GM19455 (cell line): ENCODE measurements around the gene SPON2.
"Not testable (repeated sequence)": the region's sequence is repeated elsewhere in the genome, so short reads cannot be mapped to it uniquely, and the experiment has no call there.

Experiments used
- ATAC-seq: cut with Tn5 transposase; IDR thresholded peaks from one replicate; pipeline ENCODE4 v1.9.1; 2021; ENCODE audit not compliant: unreplicated experiment

SPON2 gene

DNA sequence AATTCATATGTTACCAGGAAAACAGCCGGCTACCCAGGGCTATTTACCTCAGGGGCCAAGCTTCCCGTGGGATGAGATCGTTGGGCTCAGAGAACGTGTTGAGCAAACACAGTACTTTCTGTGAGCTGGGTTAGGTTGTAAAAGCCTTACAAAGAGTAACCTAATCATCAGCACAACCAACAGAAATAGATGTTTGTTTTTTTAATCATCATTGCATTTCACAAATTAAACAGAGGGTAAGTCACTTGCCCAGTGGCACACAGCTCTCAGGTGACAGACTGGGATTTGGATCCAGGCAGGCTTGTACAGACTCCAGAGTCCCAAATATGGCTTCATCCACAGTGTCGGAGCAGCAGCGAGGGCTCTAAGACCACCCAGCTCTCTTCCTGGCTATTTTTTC, 20.1 kb downstream of the SPON2 start:
- ATAC-seq: no peak

DNA sequence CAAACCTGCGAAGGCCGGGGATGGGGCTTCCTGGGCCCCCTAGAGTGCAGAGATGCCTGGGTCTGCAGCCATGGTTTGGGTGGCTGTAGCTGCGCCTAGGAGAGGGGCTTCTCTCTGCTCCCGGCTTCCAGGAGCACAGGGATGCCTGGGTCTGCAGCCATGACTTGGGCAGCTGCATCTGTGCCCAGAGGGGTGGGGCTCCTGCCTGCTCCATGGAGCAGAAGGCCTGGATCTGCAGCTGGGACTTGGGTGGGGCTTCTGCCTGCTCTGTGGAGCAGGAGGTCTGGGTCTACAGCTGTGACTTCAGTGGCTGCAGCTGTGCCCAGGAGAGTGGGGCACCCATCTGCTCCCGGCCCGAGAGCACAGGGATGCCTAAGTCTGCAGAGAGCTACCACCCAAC, 20.8 kb downstream of the SPON2 start:
- no peak for ATAC-seq

DNA sequence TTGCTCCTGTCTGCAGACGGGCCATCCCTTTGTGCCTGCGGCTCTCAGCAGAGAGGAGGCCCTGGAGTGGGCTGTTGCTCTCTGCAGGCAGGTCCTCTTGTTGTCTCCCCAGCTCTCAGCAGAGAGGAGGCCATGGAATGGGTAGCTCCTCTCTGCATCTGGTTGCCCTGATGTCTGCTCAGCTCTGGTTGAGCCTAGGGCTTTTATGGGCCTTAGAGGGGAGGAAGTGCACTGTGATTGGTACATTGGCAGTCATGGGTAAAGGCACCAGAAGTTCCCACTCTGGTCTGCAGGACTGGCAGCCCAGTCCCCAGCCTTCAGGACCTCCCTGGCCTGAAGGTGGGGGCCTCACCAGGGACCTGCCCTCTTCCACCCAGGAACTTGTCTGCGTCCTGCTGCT, 21.5 kb downstream of the SPON2 start:
- no peak for ATAC-seq

- no peak for ATAC-seq
These were observed 32.5 kb downstream of the SPON2 start for GRCh38 chr4:1139860-1140259.

DNA sequence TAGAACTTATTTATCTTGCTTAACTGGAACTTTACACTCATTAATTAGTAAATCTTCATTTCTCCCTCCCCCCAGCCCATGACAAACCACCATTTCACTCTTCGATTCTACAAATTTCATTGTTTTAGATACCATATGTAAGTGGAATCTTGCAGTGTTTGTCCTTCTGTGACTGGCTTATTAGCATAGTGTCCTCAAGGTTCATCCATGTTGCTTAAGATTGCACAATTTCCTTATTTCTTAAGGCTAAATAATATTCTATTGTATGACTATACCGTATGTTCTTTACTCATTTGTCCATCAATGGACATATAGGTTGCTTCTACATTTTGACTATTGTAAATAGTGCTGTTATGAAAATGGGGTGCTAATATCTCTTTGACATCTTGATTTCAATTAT, 34.5 kb downstream of the SPON2 start:
- no peak for ATAC-seq

DNA sequence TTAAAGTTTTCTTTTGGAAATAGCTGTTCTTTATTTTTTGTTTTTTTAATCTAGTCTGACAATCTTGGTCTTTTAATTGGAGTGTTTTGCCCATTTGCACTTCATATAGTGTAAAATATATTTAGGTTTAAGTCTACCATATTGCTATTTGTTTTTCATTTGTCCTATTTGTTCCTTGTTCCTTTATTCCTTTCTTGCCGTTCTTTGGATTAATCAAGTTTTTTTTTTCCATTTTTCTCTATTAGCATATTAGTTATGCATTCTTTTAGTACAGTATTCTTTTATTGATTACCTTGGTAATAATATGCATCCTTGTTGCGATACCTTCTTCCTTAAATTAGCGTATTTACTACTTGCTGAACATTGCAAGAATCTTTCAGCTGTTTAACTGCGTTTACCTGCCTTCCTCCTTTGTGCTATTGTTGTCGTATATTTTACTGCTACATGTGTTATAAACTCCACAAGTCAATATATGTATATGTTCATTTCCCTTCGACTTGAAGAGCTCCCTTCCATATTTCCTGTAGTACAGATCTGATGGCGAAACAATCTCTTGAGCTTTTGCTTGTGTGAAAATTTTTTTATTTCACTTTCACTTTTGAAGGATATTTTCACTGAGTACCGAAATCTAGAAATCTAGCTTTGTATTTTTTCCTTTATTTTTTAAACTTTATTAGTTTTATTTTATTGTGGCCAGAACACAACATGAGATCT, 35.2 kb downstream of the SPON2 start:
- no peak for ATAC-seq

- ATAC-seq: no peak
These were observed 36.3 kb downstream of the SPON2 start for GRCh38 chr4:1136048-1136447.

DNA sequence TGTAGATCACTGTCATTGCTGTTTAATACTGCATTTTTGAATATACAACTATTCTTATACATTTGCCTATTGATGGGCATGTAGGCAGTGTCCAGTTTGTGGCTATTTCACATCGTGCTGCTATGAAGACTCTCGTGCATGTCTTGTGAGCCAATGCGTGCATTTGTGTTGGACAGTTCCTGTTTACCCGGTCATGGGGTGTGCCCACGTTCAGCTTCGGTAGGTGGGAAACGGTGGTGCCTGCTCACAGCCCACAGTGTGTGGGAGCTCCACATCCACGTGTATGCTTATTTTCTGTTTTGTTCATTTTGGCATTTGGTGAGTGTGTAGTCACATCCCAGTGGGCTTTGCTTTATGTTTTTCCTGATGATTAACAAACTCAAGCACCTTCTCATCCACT, 39.4 kb downstream of the SPON2 start:
- ATAC-seq: no peak

DNA sequence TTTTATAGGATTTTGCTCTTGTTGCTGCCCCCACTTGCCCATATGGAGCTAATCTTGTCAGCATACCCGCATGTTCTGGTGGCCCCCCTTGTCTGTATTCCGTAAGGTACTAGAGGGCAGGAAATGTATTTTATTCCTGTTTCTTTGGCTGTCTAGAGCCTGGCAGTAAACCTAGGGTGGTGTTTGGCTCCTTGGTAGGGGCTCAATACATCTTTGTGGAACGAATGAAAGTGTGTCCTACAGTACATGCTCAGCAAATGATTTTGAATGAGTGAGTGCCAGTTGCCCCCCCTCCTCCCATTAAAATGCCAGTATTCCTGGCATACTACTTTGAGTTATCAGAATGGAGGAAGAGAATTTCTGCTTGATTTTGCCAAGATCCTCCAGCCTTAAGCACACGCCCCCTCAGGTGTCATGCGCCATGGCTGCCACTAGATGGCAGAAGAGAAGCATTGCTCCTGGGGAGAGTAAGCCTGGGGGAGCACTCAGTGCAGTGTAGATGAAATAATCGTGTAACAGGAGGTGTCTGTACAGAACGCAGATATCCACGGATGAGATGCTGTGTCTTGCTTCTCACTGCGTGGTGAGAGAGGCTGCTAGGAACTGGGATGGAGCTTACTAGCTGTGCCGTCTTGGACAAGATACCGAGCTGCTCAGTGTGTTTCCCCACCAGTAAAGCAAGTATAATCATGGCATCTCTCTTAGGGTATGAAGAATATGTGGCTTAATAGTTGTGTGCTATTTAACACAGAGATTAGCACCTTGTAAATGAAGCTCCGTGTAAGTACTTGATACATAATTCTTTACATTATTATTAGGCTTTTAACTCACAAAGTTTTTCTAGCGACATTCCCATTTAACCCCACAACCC, 41.8 kb downstream of the SPON2 start:
- no peak for ATAC-seq

DNA sequence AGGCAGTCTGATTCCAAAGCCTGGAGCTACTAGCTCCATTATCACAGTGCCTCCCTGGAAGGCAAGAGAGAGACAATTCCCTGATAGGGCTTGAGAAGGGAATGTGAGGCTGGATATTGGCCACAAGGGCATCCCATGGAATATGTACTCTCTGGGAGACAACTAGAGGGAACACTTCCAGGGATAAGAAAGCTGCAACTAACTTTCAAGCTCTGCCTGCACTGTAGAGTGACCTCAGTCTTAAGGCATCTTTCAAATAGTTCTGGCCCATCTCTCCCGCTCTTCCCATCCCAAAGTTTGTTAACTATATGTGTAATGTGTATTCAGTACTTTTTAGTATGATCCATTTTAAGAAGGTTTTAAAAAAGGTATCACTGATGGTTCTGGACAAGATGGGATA, 45.9 kb downstream of the SPON2 start:
- no peak for ATAC-seq

DNA sequence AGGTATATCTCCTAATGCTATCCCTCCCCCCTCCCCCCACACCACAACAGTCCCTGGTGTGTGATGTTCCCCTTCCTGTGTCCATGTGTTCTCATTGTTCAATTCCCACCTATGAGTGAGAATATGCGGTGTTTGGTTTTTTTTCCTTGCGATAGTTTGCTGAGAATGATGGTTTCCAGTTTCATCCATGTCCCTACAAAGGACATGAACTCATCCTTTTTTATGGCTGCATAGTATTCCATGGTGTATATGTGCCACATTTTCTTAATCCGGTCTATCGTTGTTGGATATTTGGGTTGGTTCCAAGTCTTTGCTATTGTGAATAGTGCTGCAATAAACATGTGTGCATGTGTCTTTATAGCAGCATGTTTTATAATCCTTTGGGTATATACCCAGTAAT, 46.9 kb downstream of the SPON2 start:
- not testable (repeated sequence) for ATAC-seq

GRCh38 chr4:1124818-1125217, 47.6 kb downstream of the SPON2 start:
- no peak for ATAC-seq

DNA sequence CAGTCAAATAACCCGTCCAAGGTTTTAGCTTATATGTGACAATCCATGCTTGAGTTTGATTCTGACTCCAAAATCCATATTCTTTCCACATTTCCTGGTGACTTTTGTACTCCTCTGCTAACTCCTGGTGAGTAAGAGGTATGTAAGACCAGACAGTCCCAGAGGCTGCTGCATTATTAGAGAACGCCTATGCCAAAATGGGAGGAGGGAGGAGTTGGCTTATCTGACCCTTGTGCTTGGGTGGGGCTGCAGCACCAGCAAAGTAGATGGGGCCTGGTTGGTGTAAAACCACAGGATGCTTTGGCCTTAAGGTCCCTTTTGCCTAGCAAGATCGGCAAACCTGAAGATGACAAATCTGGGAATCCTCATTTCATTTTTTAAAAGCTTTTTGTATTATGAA, 49.9 kb downstream of the SPON2 start:
- ATAC-seq: no peak
